GM23338 (cell line): ENCODE results near the gene GPR31. TPM values are rescaled to one million over a fixed set of nuclear protein-coding genes. Genes with fewer than 3 reads are reported as not detected.

Source experiments
- ATAC-seq: fragments of 200-7000 bp; cut with Tn5 transposase; 3 replicates; pipeline ENCODE4 v1.9.1; 2020
- DNase-seq: peaks from one replicate; pipeline ENCODE4 v3.0.0-alpha.2; 2015; ENCODE audit warnings: low spot score
- H2AFZ ChIP-seq: fragments of 200-600 bp; sonication (generic); 2 replicates; pipeline ENCODE4 v1.8.0; 2016; ENCODE audit warnings: antibody characterized with exemption, mild to moderate bottlenecking, moderate library complexity
- H3F3A ChIP-seq: fragments of 200-600 bp; sonication (generic); replicated peaks from 2 replicates; pipeline ENCODE4 v1.8.0; 2017; ENCODE audit warnings: antibody characterized with exemption, mixed run types, low read depth
- H3K27ac ChIP-seq: fragments of 200-600 bp; sonication (generic); 2 replicates; pipeline ENCODE4 v1.6.1; 2016; ENCODE audit warnings: low read depth
- H3K27me3 ChIP-seq: fragments of 200-600 bp; sonication (generic); 2 replicates; pipeline ENCODE4 v1.8.0; 2016; ENCODE audit warnings: mild to moderate bottlenecking, mixed run types, moderate library complexity; ENCODE audit not compliant: insufficient read depth
- H3K36me3 ChIP-seq: fragments of 200-600 bp; sonication (generic); 2 replicates; pipeline ENCODE4 v1.8.0; 2016; ENCODE audit warnings: mild to moderate bottlenecking; ENCODE audit not compliant: insufficient read depth
- H3K4me1 ChIP-seq: fragments of 200-600 bp; sonication (generic); 2 replicates; pipeline ENCODE4 v1.8.0; 2016; ENCODE audit warnings: mild to moderate bottlenecking, moderate library complexity; ENCODE audit not compliant: insufficient read depth
- H3K4me2 ChIP-seq: fragments of 200-600 bp; sonication (generic); 2 replicates; pipeline ENCODE4 v1.7.1; 2017; ENCODE audit warnings: mixed run types
- H3K4me3 ChIP-seq: fragments of 200-600 bp; sonication (generic); 2 replicates; pipeline ENCODE4 v1.6.1; 2016; ENCODE audit warnings: mixed run types
- H3K79me2 ChIP-seq: fragments of 200-600 bp; sonication (generic); replicated peaks from 2 replicates; pipeline ENCODE4 v1.8.0; 2017; ENCODE audit warnings: mild to moderate bottlenecking; ENCODE audit not compliant: insufficient read depth
- H3K9me2 ChIP-seq: fragments of 200-600 bp; sonication (generic); 2 replicates; pipeline ENCODE4 v1.8.0; 2017; ENCODE audit not compliant: insufficient read depth
- H4K20me1 ChIP-seq: fragments of 200-600 bp; sonication (generic); replicated peaks from 2 replicates; pipeline ENCODE4 v1.8.0; 2017; ENCODE audit warnings: mild to moderate bottlenecking; ENCODE audit not compliant: insufficient read depth
- H3K27ac Mint-ChIP-seq: 2 replicates; pipeline ENCODE4 v1.8.0; 2020; ENCODE audit warnings: inconsistent platforms, mild to moderate bottlenecking, moderate library complexity, mixed read lengths
- H3K27me3 Mint-ChIP-seq: 3 replicates; pipeline ENCODE4 v1.8.0; 2022; ENCODE audit warnings: low read depth, mild to moderate bottlenecking, moderate library complexity, mixed read lengths, inconsistent platforms; ENCODE audit not compliant: insufficient read depth, poor library complexity
- H3K36me3 Mint-ChIP-seq: 3 replicates; pipeline ENCODE4 v1.8.0; 2021; ENCODE audit warnings: low read depth, mild to moderate bottlenecking, inconsistent platforms, moderate library complexity, mixed read lengths
- H3K4me1 Mint-ChIP-seq: 3 replicates; pipeline ENCODE4 v1.8.0; 2020; ENCODE audit warnings: mild to moderate bottlenecking, inconsistent platforms, mixed read lengths
- H3K4me3 Mint-ChIP-seq: 3 replicates; pipeline ENCODE4 v1.8.0; 2021; ENCODE audit warnings: moderate library complexity, mild to moderate bottlenecking, inconsistent platforms, mixed read lengths
- H3K9me3 Mint-ChIP-seq: 3 replicates; pipeline ENCODE4 v1.8.0; 2020; ENCODE audit warnings: moderate library complexity, mild to moderate bottlenecking, inconsistent platforms, mixed read lengths
- CREB1 ChIP-seq: fragments of 250-450 bp; sonication (Bioruptor Pico); IDR thresholded peaks from 2 replicates; pipeline ENCODE4 v1.5.0; 2020; ENCODE audit warnings: low read depth, mild to moderate bottlenecking, moderate library complexity
- CTCF ChIP-seq, 2 experiments: fragments of 200-600 bp in 1 of 2; sonication (generic) in 1 of 2; conservative IDR thresholded peaks; 2 replicates each; pipeline versions ENCODE4 v1.5.1 to v1.6.1; 2016 to 2017; ENCODE audit warnings: antibody characterized with exemption in 2 of 2, low read depth in 2 of 2, mild to moderate bottlenecking in 2 of 2, moderate library complexity in 1 of 2
- EZH2 ChIP-seq: fragments of 200-600 bp; sonication (generic); IDR thresholded peaks from one replicate; pipeline ENCODE4 v1.8.0; 2017; ENCODE audit warnings: antibody characterized with exemption, mild to moderate bottlenecking, low read depth; ENCODE audit not compliant: unreplicated experiment
- JUNB ChIP-seq: IDR thresholded peaks from one replicate; pipeline ENCODE4 v1.6.1; 2016; ENCODE audit warnings: antibody characterized with exemption; ENCODE audit not compliant: unreplicated experiment
- POLR2AphosphoS5 ChIP-seq: IDR thresholded peaks from 2 replicates; pipeline ENCODE4 v1.6.1; 2016; ENCODE audit warnings: antibody characterized with exemption, low read depth
- STAT1 ChIP-seq: IDR thresholded peaks from one replicate; pipeline ENCODE4 v1.6.1; 2016; ENCODE audit warnings: antibody characterized with exemption; ENCODE audit not compliant: unreplicated experiment
- ZNF114 ChIP-seq: fragments of 250-450 bp; sonication (Bioruptor Pico); IDR thresholded peaks from 2 replicates; pipeline ENCODE4 v1.5.0; 2020; ENCODE audit warnings: mild to moderate bottlenecking, moderate library complexity
- polyA plus RNA-seq: library from polyadenylated mRNA; unstranded; fragments of >200 nt; fragmentation: Nextera tagmentation; extraction: Ambion mirVana; gene quantifications from 2 replicates; pipeline ENCODE4 v1.2.1, GENCODE V29; 2016
- total RNA-seq: library from RNA; depleted of rRNA; stranded (reverse); fragments of >200 nt; shearing (Covaris generic); gene quantifications from 2 replicates; pipeline ENCODE4 v1.2.3, GENCODE V29; 2014
- TF ChIP-seq, protein P1 (sequence below): IDR thresholded peaks from 2 replicates; pipeline ENCODE4 v1.6.1; 2016; ENCODE audit warnings: antibody characterized with exemption
- TF ChIP-seq, protein P2 (sequence below): IDR thresholded peaks from one replicate; pipeline ENCODE4 v1.6.1; 2018; ENCODE audit warnings: antibody characterized with exemption; ENCODE audit not compliant: unreplicated experiment

The GPR31 gene
- total and polyA plus RNA-seq, 2 experiments from 2014 or later: not detected

GRCh38 chr6:167119670-167120582, 37.9 kb downstream of the GPR31 start:
- H3K36me3 ChIP-seq: no peaks in the 10 kb centered on the region
- DNase-seq (no peak), ATAC-seq (no peak)
- H4K20me1 ChIP-seq: no peaks in the 10 kb centered on the region
- Mint-ChIP-seq H3K4me1 (peaks cover 16% of the 10 kb centered on the region), H3K4me3 (no peak overlapping the region), H3K27me3 (peaks cover 5% of the 10 kb centered on the region), H3K9me3 (peaks cover 9% of the 10 kb centered on the region; the same call in 1 of the 3 replicates), H3K27ac (no peak overlapping the region), H3K36me3 (peaks cover 4% of the 10 kb centered on the region; the same call in 2 of the 3 replicates)
- H2AFZ ChIP-seq: no peak overlapping the region
- no peaks in the 10 kb centered on the region; the same call in 1 of the 2 replicates for H3K4me1 ChIP-seq
- H3K27ac ChIP-seq: no peak overlapping the region
- H3K9me2 ChIP-seq: no peaks in the 10 kb centered on the region
- no peak overlapping the region for H3K4me2 ChIP-seq
- no peaks in the 10 kb centered on the region for H3K79me2 ChIP-seq
- H3F3A ChIP-seq: no peaks in the 10 kb centered on the region
- no peaks in the 10 kb centered on the region for H3K27me3 ChIP-seq
- TF ChIP-seq EZH2 (no peak), CTCF (conservative IDR thresholded peaks at IDR 0.05; ENCODE audit: low read depth in 2 of 2) (peak in 1 of 2 experiments; percentile 25; a peak in 1 of 4 replicates)
- no peak overlapping the region for H3K4me3 ChIP-seq

GRCh38 chr6:167118839-167119238, 38.9 kb downstream of the GPR31 start:
- Histone ChIP-seq H3K4me3 (no peak overlapping the region), H3K9me2 (no peaks in the 10 kb centered on the region), H3F3A (no peaks in the 10 kb centered on the region), H3K4me1 (no peaks in the 10 kb centered on the region; the same call in 1 of the 2 replicates), H3K36me3 (no peaks in the 10 kb centered on the region), H2AFZ (no peak overlapping the region), H3K79me2 (no peaks in the 10 kb centered on the region), H3K27ac (no peak overlapping the region), H3K27me3 (no peaks in the 10 kb centered on the region), H4K20me1 (no peaks in the 10 kb centered on the region), H3K4me2 (no peak overlapping the region)
- ATAC-seq: no peak
- peaks cover 5% of the 10 kb centered on the region for H3K27me3 Mint-ChIP-seq
- no peak for DNase-seq
- peaks cover 16% of the 10 kb centered on the region for H3K4me1 Mint-ChIP-seq
- H3K36me3 Mint-ChIP-seq: peaks cover 4% of the 10 kb centered on the region; the same call in 2 of the 3 replicates
- peaks cover 9% of the 10 kb centered on the region; the same call in 1 of the 3 replicates for H3K9me3 Mint-ChIP-seq
- no peak overlapping the region for H3K27ac Mint-ChIP-seq
- H3K4me3 Mint-ChIP-seq: no peak overlapping the region
- TF ChIP-seq STAT1: no peak
- TF ChIP-seq CTCF (conservative IDR thresholded peaks at IDR 0.05; ENCODE audit: low read depth in 2 of 2): no peak
- TF ChIP-seq JUNB: no peak
- TF ChIP-seq, protein P1, sequence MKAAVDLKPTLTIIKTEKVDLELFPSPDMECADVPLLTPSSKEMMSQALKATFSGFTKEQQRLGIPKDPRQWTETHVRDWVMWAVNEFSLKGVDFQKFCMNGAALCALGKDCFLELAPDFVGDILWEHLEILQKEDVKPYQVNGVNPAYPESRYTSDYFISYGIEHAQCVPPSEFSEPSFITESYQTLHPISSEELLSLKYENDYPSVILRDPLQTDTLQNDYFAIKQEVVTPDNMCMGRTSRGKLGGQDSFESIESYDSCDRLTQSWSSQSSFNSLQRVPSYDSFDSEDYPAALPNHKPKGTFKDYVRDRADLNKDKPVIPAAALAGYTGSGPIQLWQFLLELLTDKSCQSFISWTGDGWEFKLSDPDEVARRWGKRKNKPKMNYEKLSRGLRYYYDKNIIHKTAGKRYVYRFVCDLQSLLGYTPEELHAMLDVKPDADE: no peak
- no peak for TF ChIP-seq EZH2
- TF ChIP-seq ZNF114 (CRISPR knock-in tag): no peak
- TF ChIP-seq CREB1 (CRISPR knock-in tag): no peak
- TF ChIP-seq, protein P2, sequence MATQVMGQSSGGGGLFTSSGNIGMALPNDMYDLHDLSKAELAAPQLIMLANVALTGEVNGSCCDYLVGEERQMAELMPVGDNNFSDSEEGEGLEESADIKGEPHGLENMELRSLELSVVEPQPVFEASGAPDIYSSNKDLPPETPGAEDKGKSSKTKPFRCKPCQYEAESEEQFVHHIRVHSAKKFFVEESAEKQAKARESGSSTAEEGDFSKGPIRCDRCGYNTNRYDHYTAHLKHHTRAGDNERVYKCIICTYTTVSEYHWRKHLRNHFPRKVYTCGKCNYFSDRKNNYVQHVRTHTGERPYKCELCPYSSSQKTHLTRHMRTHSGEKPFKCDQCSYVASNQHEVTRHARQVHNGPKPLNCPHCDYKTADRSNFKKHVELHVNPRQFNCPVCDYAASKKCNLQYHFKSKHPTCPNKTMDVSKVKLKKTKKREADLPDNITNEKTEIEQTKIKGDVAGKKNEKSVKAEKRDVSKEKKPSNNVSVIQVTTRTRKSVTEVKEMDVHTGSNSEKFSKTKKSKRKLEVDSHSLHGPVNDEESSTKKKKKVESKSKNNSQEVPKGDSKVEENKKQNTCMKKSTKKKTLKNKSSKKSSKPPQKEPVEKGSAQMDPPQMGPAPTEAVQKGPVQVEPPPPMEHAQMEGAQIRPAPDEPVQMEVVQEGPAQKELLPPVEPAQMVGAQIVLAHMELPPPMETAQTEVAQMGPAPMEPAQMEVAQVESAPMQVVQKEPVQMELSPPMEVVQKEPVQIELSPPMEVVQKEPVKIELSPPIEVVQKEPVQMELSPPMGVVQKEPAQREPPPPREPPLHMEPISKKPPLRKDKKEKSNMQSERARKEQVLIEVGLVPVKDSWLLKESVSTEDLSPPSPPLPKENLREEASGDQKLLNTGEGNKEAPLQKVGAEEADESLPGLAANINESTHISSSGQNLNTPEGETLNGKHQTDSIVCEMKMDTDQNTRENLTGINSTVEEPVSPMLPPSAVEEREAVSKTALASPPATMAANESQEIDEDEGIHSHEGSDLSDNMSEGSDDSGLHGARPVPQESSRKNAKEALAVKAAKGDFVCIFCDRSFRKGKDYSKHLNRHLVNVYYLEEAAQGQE: no peak
- TF ChIP-seq POLR2AphosphoS5: no peak
